Stimulated activated CD4-positive, alpha-beta T cell treated with anti-CD3 and anti-CD28 coated beads, Interleukin-4, amount 100 ng/mL, for 48 hours (primary cell): ENCODE measurements around the gene ASH1L.
"Not testable (repeated sequence)": the region's sequence is repeated elsewhere in the genome, so short reads cannot be mapped to it uniquely, and the experiment has no call there.

ENCODE experiments used
- DNase-seq, 2 donors: peaks; one replicate each; pipeline ENCODE4 v3.0.0-alpha.2; 2020; ENCODE audit warnings: low read depth in 2 of 2

The ASH1L gene

DNA sequence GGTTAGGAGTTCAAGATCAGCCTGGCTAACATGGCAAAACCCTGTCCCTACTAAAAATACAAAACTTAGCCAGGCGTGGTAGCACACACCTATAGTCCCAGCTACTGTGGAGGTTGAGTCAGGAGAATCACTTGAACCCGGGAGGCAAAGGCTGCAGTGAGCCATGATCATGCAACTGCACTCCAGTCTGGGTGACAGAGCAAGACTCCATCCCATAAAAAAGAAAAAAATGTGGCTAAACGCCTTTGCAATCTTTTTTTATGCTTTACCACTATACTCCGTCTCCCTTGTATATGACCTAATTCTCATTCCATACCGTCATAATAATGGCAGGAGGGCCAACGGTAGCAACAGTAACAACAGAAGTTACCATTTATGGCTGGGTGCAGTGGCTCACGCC, 109.5 kb downstream of the ASH1L start:
- no peak for DNase-seq

DNA sequence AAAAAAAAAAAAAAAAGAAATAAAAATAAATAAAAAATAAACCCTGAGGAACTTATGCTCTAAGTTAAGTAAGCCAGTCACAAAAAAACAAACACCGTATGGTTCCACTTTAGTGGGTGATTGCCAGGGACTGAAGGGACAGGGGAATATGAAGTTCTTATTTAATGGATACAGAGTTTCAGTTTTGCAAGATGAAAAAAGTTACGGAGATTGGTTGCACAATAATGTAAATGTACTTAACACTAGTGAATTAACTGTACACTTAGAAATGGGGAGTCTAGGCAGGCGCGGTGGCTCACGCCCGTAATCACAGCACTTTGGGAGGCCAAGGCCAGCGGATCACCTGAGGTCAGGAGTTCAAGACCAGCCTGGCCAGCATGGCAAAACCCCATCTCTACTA, 111.4 kb downstream of the ASH1L start:
- DNase-seq = no peak

DNA sequence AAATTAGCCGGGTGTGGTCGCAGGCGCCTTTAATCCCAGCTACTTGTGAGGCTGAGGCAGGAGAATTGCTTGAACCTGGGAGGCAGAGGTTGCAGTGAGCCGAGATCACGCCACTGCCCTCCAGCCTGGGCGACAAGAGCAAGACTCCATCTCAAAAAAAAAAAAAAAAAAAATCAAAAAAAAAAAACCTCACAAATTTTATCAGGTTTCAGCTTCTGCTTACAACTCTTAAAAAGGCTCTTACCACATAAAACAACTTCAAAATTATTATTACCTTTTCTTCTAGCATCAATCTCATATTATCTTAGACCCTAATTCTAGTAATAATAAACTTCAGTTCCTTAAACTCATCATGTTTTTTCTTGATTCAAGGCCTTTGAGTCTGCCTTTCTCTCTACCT, 120.2 kb downstream of the ASH1L start:
- not testable (repeated sequence) for DNase-seq

GRCh38 chr1:155437405-155437804, 125.2 kb downstream of the ASH1L start:
- DNase-seq = no peak

DNA sequence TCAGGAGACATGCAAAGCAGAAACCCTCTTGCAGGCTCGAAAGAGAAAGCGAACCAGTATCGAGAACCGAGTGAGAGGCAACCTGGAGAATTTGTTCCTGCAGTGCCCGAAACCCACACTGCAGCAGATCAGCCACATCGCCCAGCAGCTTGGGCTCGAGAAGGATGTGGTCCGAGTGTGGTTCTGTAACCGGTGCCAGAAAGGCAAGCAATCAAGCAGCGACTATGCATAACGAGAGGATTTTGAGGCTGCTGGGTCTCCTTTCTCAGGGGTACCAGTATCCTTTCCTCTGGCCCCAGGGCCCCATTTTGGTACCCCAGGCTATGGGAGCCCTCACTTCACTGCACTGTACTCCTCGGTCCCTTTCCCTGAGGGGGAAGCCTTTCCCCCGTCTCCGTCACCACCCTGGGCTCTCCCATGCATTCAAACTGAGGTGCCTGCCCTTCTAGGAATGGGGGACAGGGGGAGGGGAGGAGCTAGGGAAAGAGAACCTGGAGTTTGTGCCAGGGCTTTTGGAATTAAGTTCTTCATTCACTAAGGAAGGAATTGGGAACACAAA, 128.7 kb downstream of the ASH1L start:
- DNase-seq = not testable (repeated sequence)

GRCh38 chr1:155433128-155433830, 129.3 kb downstream of the ASH1L start:
- DNase-seq = not testable (repeated sequence)

DNA sequence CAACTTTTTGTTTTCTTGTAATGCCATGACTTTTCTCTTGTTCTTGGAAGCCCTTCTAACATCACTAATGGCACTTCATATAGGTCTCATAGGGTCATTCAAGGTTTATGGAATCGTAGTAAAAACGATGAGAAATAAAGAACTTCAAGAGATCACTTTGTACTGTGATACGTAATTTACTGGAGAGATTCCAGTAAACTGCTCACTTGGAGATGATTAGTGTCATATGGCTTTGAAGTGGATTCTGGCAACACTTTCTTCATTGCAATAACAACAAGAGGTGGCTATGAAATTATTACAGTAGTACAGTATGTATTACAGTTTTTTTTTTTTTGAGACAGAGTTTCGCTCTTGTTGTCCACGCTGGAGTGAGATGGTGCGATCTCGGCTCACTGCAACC, 138.5 kb downstream of the ASH1L start:
- no peak for DNase-seq

GRCh38 chr1:155420788-155421187, 141.8 kb downstream of the ASH1L start:
- DNase-seq = no peak

GRCh38 chr1:155411840-155412239, 150.8 kb downstream of the ASH1L start:
- not testable (repeated sequence) for DNase-seq

DNA sequence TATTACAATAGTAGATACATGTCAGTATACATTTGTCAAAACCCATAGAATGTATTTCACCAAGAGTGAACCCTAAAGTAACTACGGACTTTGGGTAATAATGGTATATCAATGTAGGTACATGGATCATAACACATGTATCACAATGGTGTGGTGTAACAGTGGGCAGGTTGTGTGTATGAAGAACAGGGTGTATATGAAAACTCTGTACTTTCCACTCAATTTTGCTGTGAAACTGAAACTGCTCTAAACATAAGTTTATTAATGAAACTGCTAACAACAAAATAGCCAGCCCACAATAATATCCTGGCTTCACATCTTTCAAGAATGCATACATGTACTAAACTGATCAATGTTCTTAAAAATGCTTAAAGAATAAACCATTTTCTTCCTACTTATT, 151.7 kb downstream of the ASH1L start:
- DNase-seq = no peak

GRCh38 chr1:155396874-155397476, 165.6 kb downstream of the ASH1L start:
- DNase-seq = no peak

GRCh38 chr1:155392898-155393411, 169.6 kb downstream of the ASH1L start:
- no peak for DNase-seq

DNA sequence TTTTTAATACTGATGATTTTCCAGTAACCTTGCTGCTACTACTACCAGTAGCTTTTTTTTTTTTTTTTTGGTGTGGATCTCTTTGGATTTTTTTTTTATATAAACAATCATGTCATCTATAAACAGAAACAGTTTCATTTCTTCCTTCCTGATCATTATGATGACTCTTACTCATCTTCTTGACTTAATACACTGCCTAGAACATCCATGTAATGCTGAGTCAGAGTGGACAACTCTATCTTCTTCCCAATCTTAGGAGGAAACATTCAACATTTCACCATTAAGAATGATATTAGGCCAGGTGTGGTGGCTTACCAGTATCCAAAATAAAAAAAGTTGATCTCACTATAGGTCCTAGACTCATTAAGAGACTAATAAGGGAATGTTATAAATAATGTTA, 172.8 kb downstream of the ASH1L start:
- DNase-seq = no peak

GRCh38 chr1:155385836-155386235, 176.8 kb downstream of the ASH1L start:
- not testable (repeated sequence) for DNase-seq

DNA sequence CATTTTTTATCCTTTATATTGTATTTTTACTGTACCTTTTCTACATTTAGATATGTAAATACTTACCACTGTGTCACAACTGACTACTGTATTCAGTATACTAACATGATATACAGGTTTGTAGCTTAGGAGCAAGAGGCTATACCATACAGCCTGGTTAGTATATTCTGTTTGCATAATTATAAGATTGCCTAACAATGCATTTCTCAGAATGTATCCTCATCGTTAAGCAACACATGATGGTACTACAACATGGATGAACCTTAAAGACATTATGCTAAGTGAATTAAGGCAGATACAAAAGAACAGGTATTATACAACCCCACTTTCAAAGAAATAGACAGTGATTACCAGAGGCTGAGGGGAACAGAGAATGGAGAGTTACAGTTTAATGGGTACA, 179.2 kb downstream of the ASH1L start:
- DNase-seq = no peak

- DNase-seq = no peak
These were observed 182.9 kb downstream of the ASH1L start for GRCh38 chr1:155379631-155380090.

- no peak for DNase-seq
These were observed 183.4 kb downstream of the ASH1L start for GRCh38 chr1:155379180-155379579.

- DNase-seq = no peak
These were observed 202.6 kb downstream of the ASH1L start for GRCh38 chr1:155360051-155360450.

GRCh38 chr1:155352631-155353030, 210.0 kb downstream of the ASH1L start:
- DNase-seq = no peak

- DNase-seq = no peak
These were observed 219.8 kb downstream of the ASH1L start for GRCh38 chr1:155342842-155343241.

GRCh38 chr1:155339515-155340097, 223.0 kb downstream of the ASH1L start:
- no peak for DNase-seq

DNA sequence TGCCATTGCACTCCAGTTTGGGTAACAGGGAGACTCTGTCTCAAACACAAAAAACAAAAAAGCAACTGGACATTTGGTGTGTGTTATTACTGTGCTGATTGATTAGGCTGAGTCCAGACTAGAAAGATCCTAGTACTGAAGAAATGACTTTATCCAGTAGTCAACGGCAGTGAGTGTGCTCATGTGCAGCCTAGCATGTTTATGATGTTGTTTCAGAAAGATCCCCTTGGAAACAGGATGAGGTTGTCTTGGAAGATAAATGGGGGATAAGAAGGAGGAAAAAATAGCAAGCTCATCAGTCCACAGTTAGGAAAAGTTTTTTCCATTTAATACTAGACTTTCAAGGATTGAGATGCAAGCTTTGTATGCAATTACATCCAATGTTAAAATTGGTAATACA, 227.6 kb downstream of the ASH1L start:
- DNase-seq = no peak
